Lower leg skin (tissue), 4 donors: ENCODE data around the gene SIK2. TPM values are rescaled to one million over a fixed set of nuclear protein-coding genes. Genes with fewer than 3 reads are reported as not detected.

Source experiments
- DNase-seq, 2 donors: peaks; one replicate each; pipeline ENCODE4 v3.0.0-alpha.2; 2019; ENCODE audit warnings: low spot score in 2 of 2
- H3K4me3 ChIP-seq: fragments of 200-600 bp; sonication (generic); 2 replicates; pipeline ENCODE4 v1.5.1; 2017; ENCODE audit warnings: mild to moderate bottlenecking, low read depth; ENCODE audit not compliant: poor library complexity, severe bottlenecking
- POLR2A ChIP-seq, 2 donors: fragments of 450-650 bp; IDR thresholded peaks; one replicate each; pipeline ENCODE4 v1.6.1; 2016 to 2017; ENCODE audit warnings: antibody characterized with exemption in 2 of 2, mild to moderate bottlenecking in 1 of 2, moderate library complexity in 1 of 2
- WGBS, 2 donors: methylation state at CpG; one replicate each; pipeline ENCODE4 v1.1.5; 2018; 5-methylcytosine and 5-hydroxymethylcytosine counted together
- intact Hi-C: fragments of 100-400 bp; cut with DNase I; formaldehyde crosslinking; loops from one replicate; pipeline ENCODE4 v1.15.0; 2023; ENCODE audit warnings: low total_unique reads
- total RNA-seq, 4 donors: library from RNA; depleted of rRNA; stranded (reverse); fragments of >200 nt; gene quantifications; one replicate each; pipeline ENCODE4 v1.1.0, GENCODE V29; 2016
- TF ChIP-seq, protein P1 (sequence below), 3 donors: fragments of 450-650 bp; IDR thresholded peaks; one replicate each; pipeline ENCODE4 v1.5.1; 2016; ENCODE audit warnings: antibody characterized with exemption in 3 of 3, mild to moderate bottlenecking in 3 of 3, moderate library complexity in 2 of 3

SIK2 gene
- total RNA-seq, 4 donors from 2014 or later: 15.4 to 19.5 (median 18.9) TPM

DNA sequence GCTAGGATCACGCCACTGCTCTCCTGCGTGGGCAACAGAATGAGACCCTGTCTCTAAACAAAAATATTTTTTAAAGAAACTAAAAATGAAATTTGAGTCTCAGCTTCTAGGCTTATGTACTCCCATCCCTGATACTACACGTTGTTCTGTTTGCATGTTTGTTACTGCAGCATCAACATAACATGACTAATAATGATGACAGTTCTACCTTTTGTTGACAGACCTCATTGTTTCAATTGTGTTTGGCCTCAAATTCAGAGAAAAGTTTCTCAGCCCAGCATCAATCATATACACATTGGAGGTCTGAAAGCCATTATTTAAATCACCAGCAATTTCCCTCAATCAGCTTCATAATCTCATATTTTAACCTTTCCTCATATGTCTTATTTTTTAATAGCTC lies 40.9 kb upstream of the SIK2 start:
- WGBS, 2 donors: 87 to 91% methylated on average over 3 of the region's 3 CpGs
- H3K4me3 ChIP-seq: no peak overlapping the region
- DNase-seq: no peak
- TF ChIP-seq, protein P1, sequence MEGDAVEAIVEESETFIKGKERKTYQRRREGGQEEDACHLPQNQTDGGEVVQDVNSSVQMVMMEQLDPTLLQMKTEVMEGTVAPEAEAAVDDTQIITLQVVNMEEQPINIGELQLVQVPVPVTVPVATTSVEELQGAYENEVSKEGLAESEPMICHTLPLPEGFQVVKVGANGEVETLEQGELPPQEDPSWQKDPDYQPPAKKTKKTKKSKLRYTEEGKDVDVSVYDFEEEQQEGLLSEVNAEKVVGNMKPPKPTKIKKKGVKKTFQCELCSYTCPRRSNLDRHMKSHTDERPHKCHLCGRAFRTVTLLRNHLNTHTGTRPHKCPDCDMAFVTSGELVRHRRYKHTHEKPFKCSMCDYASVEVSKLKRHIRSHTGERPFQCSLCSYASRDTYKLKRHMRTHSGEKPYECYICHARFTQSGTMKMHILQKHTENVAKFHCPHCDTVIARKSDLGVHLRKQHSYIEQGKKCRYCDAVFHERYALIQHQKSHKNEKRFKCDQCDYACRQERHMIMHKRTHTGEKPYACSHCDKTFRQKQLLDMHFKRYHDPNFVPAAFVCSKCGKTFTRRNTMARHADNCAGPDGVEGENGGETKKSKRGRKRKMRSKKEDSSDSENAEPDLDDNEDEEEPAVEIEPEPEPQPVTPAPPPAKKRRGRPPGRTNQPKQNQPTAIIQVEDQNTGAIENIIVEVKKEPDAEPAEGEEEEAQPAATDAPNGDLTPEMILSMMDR (IDR thresholded peaks at IDR 0.05): no peak
- TF ChIP-seq POLR2A (IDR thresholded peaks at IDR 0.05): no peak
- intact Hi-C loops: no loop called here

GRCh38 chr11:111561791-111562325 lies 40.4 kb upstream of the SIK2 start:
- intact Hi-C loops: no loop called here
- TF ChIP-seq, protein P1 (IDR thresholded peaks at IDR 0.05): no peak
- TF ChIP-seq POLR2A (IDR thresholded peaks at IDR 0.05): no peak
- DNase-seq: no peak
- no peak overlapping the region for H3K4me3 ChIP-seq
- 61 to 71% methylated on average over 3 of the region's 3 CpGs for WGBS, 2 donors

DNA sequence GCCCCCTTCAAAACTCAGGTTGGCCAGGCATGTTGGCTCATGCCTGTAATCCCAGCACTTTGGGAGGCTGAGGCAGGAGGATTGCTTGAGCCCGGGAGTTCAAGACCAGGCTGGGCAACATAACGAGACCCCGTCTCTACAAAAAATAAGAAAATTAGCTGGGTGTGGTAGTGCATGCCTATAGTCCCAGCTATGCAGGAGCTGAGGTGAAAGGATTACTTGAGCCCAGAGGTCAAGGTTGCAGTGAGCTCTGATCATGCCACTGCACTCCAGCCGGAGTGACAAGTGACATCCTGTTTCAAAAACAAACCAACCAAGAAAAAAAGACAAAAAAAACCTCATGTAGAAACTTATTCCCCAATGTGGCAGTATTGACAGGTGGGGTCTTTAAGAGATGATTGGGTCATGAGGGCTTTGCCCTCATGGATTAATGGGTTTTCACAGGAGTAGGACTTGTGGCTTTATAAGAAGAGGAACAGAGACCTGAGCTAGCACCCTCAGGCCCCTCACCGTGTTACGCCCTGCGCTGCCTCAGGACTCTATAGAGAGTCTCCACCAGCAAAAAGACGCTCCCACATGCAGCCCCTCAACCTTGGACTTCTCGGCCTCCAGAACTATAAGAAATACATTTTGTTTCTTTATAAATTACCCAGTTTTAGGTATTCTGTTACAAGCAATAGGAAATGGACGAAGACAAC lies 39.4 kb upstream of the SIK2 start:
- DNase-seq: no peak
- TF ChIP-seq, protein P1 (IDR thresholded peaks at IDR 0.05): no peak
- no peak for TF ChIP-seq POLR2A (IDR thresholded peaks at IDR 0.05)
- H3K4me3 ChIP-seq: no peak overlapping the region
- WGBS, 2 donors: 86 to 88% methylated on average over 10 of the region's 10 CpGs
- intact Hi-C loops: no loop called here

GRCh38 chr11:111565114-111565720 lies 37.0 kb upstream of the SIK2 start:
- DNase-seq: peak; percentile 74 to 93
- 55 to 60% methylated on average over 4 of the region's 4 CpGs for WGBS, 2 donors
- TF ChIP-seq, protein P1 (IDR thresholded peaks at IDR 0.05): peak in 1 of 3 donors; percentile 75
- no peak for TF ChIP-seq POLR2A (IDR thresholded peaks at IDR 0.05)
- intact Hi-C loops: no loop called here
- H3K4me3 ChIP-seq: no peak overlapping the region

DNA sequence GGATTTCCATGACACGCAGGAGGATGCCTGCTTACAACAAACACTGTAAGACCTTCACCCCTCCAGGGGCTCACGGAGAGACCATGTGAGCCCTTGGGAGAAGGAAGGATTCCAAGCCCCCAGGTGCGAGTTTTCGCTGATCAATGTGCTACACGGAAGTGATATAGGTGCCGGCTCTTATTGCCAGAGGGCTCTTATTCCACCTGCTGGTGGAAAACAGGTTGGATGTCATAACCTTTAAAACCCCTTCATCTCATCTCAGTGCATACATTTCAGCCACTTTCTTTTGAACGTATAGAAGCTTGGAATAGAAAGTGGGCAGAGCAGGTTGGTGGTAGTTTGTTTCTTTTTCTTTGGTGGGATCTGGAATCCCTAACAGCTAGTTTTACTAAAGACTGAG lies 35.9 kb upstream of the SIK2 start:
- WGBS, 2 donors: 71 to 73% methylated on average over 7 of the region's 7 CpGs
- H3K4me3 ChIP-seq: no peak overlapping the region
- no peak for DNase-seq
- intact Hi-C loops: no loop called here
- TF ChIP-seq, protein P1 (IDR thresholded peaks at IDR 0.05): no peak
- no peak for TF ChIP-seq POLR2A (IDR thresholded peaks at IDR 0.05)
